Hepatocyte (in vitro differentiated cells): ENCODE data around the gene EFNB3. TPM values are rescaled to one million over a fixed set of nuclear protein-coding genes. Genes with fewer than 3 reads are reported as not detected.
A peak's percentile ranks its signal among the peaks of the same experiment; 100 is the strongest.

Experiments used
- DNase-seq: peaks from one replicate; pipeline ENCODE4 v3.0.0-alpha.2; 2016; ENCODE audit warnings: low spot score
- H2AFZ ChIP-seq: fragments of 200-600 bp; sonication (generic); 2 replicates; pipeline ENCODE4 v1.6.0; 2016; ENCODE audit warnings: antibody characterized with exemption, mild to moderate bottlenecking
- H3K27ac ChIP-seq: fragments of 200-600 bp; sonication (generic); 2 replicates; pipeline ENCODE4 v1.5.1; 2016; ENCODE audit warnings: mild to moderate bottlenecking
- H3K27me3 ChIP-seq: fragments of 200-600 bp; sonication (generic); 2 replicates; pipeline ENCODE4 v1.6.1; 2016
- H3K36me3 ChIP-seq: fragments of 200-600 bp; sonication (generic); replicated peaks from 2 replicates; pipeline ENCODE4 v1.5.1; 2016; ENCODE audit warnings: low read depth; ENCODE audit not compliant: insufficient read depth
- H3K4me1 ChIP-seq: fragments of 200-600 bp; sonication (generic); 2 replicates; pipeline ENCODE4 v1.5.1; 2016; ENCODE audit warnings: mild to moderate bottlenecking, moderate library complexity; ENCODE audit not compliant: insufficient read depth
- H3K4me2 ChIP-seq: fragments of 200-600 bp; sonication (generic); 2 replicates; pipeline ENCODE4 v1.6.0; 2016
- H3K4me3 ChIP-seq: fragments of 200-600 bp; sonication (generic); 2 replicates; pipeline ENCODE4 v1.5.1; 2016; ENCODE audit warnings: mild to moderate bottlenecking
- H3K79me2 ChIP-seq: fragments of 200-600 bp; sonication (generic); 2 replicates; pipeline ENCODE4 v1.6.0; 2017; ENCODE audit warnings: mild to moderate bottlenecking
- H3K9me2 ChIP-seq: fragments of 200-600 bp; sonication (generic); replicated peaks from 2 replicates; pipeline ENCODE4 v1.6.0; 2017; ENCODE audit warnings: mild to moderate bottlenecking; ENCODE audit not compliant: insufficient read depth
- H3K9me3 ChIP-seq: fragments of 200-600 bp; sonication (generic); 2 replicates; pipeline ENCODE4 v1.5.1; 2016; ENCODE audit warnings: low read depth, mild to moderate bottlenecking
- H4K20me1 ChIP-seq: fragments of 200-600 bp; sonication (generic); 2 replicates; pipeline ENCODE4 v1.6.0; 2016; ENCODE audit warnings: mild to moderate bottlenecking; ENCODE audit not compliant: insufficient read depth, poor library complexity, severe bottlenecking
- EZH2 ChIP-seq: fragments of 200-600 bp; sonication (generic); IDR thresholded peaks from 2 replicates; pipeline ENCODE4 v1.6.1; 2016; ENCODE audit warnings: antibody characterized with exemption, mild to moderate bottlenecking, borderline replicate concordance
- EZH2phosphoT487 ChIP-seq: fragments of 200-600 bp; sonication (generic); IDR thresholded peaks from one replicate; pipeline ENCODE4 v1.6.1; 2018; ENCODE audit warnings: antibody characterized with exemption, mild to moderate bottlenecking, low read depth, moderate library complexity; ENCODE audit not compliant: unreplicated experiment, severe bottlenecking
- WGBS: methylation state at CpG from one replicate; pipeline ENCODE4 v1.1.6; 2016; ENCODE audit warnings: low lambda C conversion rate; ENCODE audit errors: missing lambda C conversion rate; 5-methylcytosine and 5-hydroxymethylcytosine counted together
- polyA plus RNA-seq: library from polyadenylated mRNA; unstranded; fragments of >200 nt; fragmentation: Nextera tagmentation; extraction: Ambion mirVana; gene quantifications from 2 replicates; pipeline ENCODE4 v1.2.1, GENCODE V29; 2016
- total RNA-seq: library from RNA; depleted of rRNA; stranded (reverse); fragments of >200 nt; gene quantifications from 2 replicates; pipeline ENCODE4 v1.2.3, GENCODE V29; 2014
- TF ChIP-seq, protein P1 (sequence below): fragments of 200-600 bp; sonication (generic); IDR thresholded peaks from 2 replicates; pipeline ENCODE4 v1.5.1; 2016; ENCODE audit warnings: antibody characterized with exemption, mild to moderate bottlenecking; ENCODE audit not compliant: poor library complexity

EFNB3 gene
- total RNA-seq (7.4 and 8.6 TPM in 2 replicates), polyA plus RNA-seq (10.6 and 16.6 TPM in 2 replicates)

DNA sequence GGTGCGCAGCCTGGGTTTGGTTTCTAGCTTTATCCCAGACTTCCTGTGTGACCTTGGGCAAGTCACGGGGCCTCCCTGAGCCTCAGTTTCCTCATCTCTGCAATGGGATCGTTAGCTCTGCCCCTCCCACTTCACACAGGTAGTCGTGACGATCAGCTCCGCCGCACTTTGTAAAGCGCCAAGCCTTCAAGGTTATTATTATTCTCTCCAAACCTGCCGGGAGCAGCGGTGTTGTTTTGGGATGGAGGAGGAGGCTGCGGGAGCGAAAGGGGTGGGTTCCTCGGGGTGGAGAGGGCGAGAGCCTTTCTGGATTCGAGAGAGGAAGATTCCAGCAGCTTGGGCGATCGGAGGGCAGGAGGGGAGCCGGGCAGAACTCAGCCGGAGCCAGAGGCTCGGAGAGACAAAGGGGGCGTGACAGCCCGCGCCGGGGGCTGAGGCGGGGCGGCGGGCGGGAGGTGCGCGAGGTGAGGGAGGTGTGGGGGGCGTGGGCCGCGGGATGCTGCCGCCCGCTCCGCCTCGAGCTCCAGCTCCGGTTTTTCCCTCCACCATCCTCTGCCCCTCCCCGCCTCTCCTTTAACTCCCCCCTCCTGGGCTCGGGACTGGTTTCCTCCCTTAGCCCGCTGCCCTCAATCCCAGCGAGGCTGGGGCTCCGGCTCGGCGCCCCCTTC, at the start of gene EFNB3:
EFNB3 (plus strand) TSS at position 602 of the 668 bp plus-strand sequence. CDS start 397 bp downstream, outside the sequence.
- Histone ChIP-seq H3K27me3 (peaks cover 16% of the 10 kb centered on the region), H3K4me3 (peak within 1 kb of the TSS; percentile 94), H3K36me3 (no peaks in the 10 kb centered on the region), H2AFZ (peak within 1 kb of the TSS; percentile 77), H3K9me2 (no peaks in the 10 kb centered on the region), H3K4me2 (peak within 1 kb of the TSS; percentile 95), H3K9me3 (no peaks in the 10 kb centered on the region), H4K20me1 (no peaks in the 10 kb centered on the region), H3K79me2 (peaks cover 6% of the 10 kb centered on the region), H3K4me1 (peaks cover 22% of the 10 kb centered on the region), H3K27ac (peak within 1 kb of the TSS; percentile 67)
- 3% methylated on average over 13 of the region's 45 CpGs for WGBS
- no peak for TF ChIP-seq EZH2phosphoT487
- TF ChIP-seq, protein P1, sequence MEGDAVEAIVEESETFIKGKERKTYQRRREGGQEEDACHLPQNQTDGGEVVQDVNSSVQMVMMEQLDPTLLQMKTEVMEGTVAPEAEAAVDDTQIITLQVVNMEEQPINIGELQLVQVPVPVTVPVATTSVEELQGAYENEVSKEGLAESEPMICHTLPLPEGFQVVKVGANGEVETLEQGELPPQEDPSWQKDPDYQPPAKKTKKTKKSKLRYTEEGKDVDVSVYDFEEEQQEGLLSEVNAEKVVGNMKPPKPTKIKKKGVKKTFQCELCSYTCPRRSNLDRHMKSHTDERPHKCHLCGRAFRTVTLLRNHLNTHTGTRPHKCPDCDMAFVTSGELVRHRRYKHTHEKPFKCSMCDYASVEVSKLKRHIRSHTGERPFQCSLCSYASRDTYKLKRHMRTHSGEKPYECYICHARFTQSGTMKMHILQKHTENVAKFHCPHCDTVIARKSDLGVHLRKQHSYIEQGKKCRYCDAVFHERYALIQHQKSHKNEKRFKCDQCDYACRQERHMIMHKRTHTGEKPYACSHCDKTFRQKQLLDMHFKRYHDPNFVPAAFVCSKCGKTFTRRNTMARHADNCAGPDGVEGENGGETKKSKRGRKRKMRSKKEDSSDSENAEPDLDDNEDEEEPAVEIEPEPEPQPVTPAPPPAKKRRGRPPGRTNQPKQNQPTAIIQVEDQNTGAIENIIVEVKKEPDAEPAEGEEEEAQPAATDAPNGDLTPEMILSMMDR: no peak
- TF ChIP-seq EZH2: no peak
- DNase-seq: peak; percentile 80

GRCh38 chr17:7655541-7655840, 49.5 kb upstream of the EFNB3 start:
- Histone ChIP-seq H3K4me2 (no peak overlapping the region), H3K9me2 (no peaks in the 10 kb centered on the region), H3K9me3 (no peaks in the 10 kb centered on the region), H3K27ac (no peak overlapping the region), H4K20me1 (no peaks in the 10 kb centered on the region), H3K4me3 (no peak overlapping the region), H3K27me3 (peaks cover 26% of the 10 kb centered on the region), H3K36me3 (no peaks in the 10 kb centered on the region), H3K4me1 (peaks cover 5% of the 10 kb centered on the region), H3K79me2 (no peaks in the 10 kb centered on the region), H2AFZ (no peak overlapping the region)
- TF ChIP-seq EZH2 (no peak), EZH2phosphoT487 (no peak)
- TF ChIP-seq, protein P1: no peak
- WGBS: 95% methylated on average over 16 of the region's 17 CpGs
- DNase-seq: no peak

DNA sequence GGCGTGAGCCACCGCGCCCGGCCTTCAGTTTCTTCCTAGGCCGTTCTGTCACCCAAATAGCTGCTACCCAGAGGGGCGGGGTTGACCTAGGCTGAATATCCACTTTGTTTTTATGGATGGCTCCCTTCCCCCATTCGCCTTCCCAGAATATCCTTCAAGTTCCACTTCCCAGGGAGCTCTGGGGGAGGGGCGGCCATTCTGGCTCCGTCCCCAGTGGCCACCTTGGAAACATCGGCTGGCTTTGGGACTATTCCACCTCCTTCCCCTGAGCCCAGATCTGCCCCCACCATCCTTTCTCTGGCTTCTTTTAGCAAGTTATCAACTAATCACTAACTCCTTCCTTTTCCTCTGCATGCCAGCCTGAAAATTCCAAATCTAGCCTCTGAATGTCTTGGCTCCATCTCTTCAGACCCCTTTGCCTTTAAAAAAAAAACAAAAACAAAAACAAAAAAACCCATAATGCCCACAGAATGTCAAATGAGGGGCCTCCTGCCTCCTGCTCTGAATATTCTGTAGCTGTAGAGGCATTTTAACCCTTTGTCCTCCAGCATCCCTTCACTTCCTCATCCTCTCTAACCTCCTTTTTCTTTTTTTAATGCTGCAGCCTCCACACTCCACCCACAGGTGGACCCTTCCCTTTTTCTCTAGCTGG, 47.9 kb upstream of the EFNB3 start:
- Histone ChIP-seq H3K27ac (no peak overlapping the region), H3K4me1 (no peaks in the 10 kb centered on the region), H2AFZ (no peak overlapping the region), H3K4me3 (no peak overlapping the region), H3K27me3 (peaks cover 14% of the 10 kb centered on the region), H4K20me1 (no peaks in the 10 kb centered on the region), H3K4me2 (no peak overlapping the region), H3K79me2 (no peaks in the 10 kb centered on the region), H3K36me3 (no peaks in the 10 kb centered on the region), H3K9me2 (no peaks in the 10 kb centered on the region), H3K9me3 (no peaks in the 10 kb centered on the region)
- no peak for DNase-seq
- whole genome bisulfite sequencing: 27% methylated on average over 10 of the region's 10 CpGs
- TF ChIP-seq EZH2phosphoT487 (no peak), EZH2 (no peak)
- TF ChIP-seq, protein P1: no peak
